Subcutaneous abdominal adipose tissue (tissue), 5 donors: ENCODE results near the gene XYLT1.

Source experiments
- H3K27ac ChIP-seq: one replicate; pipeline ENCODE4 v1.7.0; 2013; ENCODE audit warnings: low read depth, mild to moderate bottlenecking, inconsistent platforms, low read length, moderate library complexity
- H3K27me3 ChIP-seq, 5 donors: one replicate each; pipeline ENCODE4 v1.7.0; 2013; ENCODE audit warnings: low read length in 5 of 5, inconsistent platforms in 1 of 5; ENCODE audit not compliant: control insufficient read depth in 5 of 5, insufficient read depth in 4 of 5
- H3K36me3 ChIP-seq, 5 donors: one replicate each; pipeline ENCODE4 v1.7.0; 2013; ENCODE audit warnings: low read length in 5 of 5; ENCODE audit not compliant: control insufficient read depth in 5 of 5, insufficient read depth in 5 of 5
- H3K4me1 ChIP-seq, 5 donors: one replicate each; pipeline ENCODE4 v1.7.0; 2013; ENCODE audit warnings: low read length in 5 of 5, mild to moderate bottlenecking in 3 of 5, moderate library complexity in 1 of 5; ENCODE audit not compliant: control insufficient read depth in 5 of 5, insufficient read depth in 5 of 5
- H3K4me3 ChIP-seq, 5 donors: one replicate each; pipeline ENCODE4 v1.7.0; 2013; ENCODE audit warnings: low read length in 5 of 5, low read depth in 1 of 5
- H3K9ac ChIP-seq, 5 donors: one replicate each; pipeline ENCODE4 v1.7.0; 2013; ENCODE audit warnings: low read length in 5 of 5, mild to moderate bottlenecking in 4 of 5, moderate library complexity in 3 of 5
- H3K9me3 ChIP-seq, 5 donors: one replicate each; pipeline ENCODE4 v1.7.0; 2013; ENCODE audit warnings: low read length in 5 of 5; ENCODE audit not compliant: control insufficient read depth in 5 of 5
- donor health status: healthy.
- donor health status: healthy.
- donor health status: healthy.
- donor health status: healthy.
- donor health status: healthy.

Gene XYLT1

DNA sequence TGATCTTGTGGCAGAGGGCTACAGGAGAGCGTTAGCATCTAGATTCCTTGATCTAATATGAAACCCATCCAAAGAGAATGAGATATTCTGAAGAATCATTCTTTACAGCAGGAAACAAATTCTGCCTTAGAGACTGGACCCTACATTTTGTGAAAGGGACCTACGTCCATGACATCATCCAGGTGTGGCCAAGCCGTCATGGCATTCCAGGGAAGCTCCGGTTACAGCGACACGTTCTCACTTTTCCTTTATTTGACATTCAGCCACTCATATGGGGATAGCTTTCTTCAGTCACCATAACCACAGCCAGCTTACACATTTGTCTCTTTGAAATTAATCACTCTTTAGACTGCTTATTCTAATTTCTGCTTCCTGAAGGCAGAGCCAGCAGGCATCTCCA lies 408.1 kb downstream of the XYLT1 start:
- no peak overlapping the region for H3K4me3 ChIP-seq
- H3K27ac ChIP-seq = no peak overlapping the region
- no peaks in the 10 kb centered on the region for H3K4me1 ChIP-seq
- H3K27me3 ChIP-seq = peaks cover 0 to 6% (median 2%) of the 10 kb centered on the region in 5 donors
- H3K36me3 ChIP-seq = no peaks in the 10 kb centered on the region
- H3K9ac ChIP-seq = no peak overlapping the region
- no peaks in the 10 kb centered on the region for H3K9me3 ChIP-seq

DNA sequence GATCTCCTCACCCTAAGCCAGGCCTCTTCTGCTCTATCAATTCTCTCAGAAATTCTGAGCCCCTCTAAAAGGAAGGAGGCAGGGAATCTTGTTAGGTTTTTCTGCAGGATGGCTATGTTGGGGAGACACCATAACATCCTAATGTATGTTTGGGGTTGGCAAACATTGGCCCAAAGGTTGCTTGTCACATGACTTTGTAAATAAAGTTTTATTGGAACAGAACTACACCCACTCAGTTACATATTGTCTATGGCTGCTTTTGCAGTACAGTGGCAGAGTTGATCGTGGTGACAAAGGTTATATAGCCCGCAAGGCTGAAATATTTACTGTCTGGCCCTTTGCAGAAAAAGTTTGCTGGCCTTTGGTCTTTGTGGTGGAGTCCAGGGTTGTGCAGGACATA lies 409.4 kb downstream of the XYLT1 start:
- peaks cover 0 to 6% (median 0%) of the 10 kb centered on the region in 5 donors for H3K27me3 ChIP-seq
- H3K4me1 ChIP-seq = no peaks in the 10 kb centered on the region
- no peaks in the 10 kb centered on the region for H3K36me3 ChIP-seq
- H3K27ac ChIP-seq = no peak overlapping the region
- H3K9me3 ChIP-seq = no peaks in the 10 kb centered on the region
- H3K4me3 ChIP-seq = no peak overlapping the region
- H3K9ac ChIP-seq = no peak overlapping the region

DNA sequence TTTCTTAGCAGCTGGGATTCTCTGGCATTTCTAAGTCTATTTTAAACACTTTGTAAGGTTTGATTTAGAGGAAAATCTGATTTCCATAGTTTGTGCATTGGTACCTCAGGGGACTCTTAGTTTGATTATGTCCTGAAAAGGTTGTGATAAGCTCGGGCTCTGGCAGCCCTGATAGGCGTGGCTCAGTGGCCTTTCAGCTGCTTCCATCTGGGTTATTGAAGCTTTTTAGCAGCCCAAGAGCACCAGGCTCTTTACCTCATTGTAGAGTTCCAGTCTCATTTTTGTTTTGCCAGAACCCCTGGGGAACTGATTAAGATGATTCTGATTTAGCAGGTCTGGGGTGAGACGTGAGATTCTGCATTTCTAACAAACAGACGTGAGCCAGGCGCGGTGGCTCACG lies 412.3 kb downstream of the XYLT1 start:
- H3K36me3 ChIP-seq = no peaks in the 10 kb centered on the region
- H3K9me3 ChIP-seq = peaks cover 0 to 10% (median 5%) of the 10 kb centered on the region in 5 donors
- H3K4me1 ChIP-seq = no peaks in the 10 kb centered on the region
- no peak overlapping the region for H3K4me3 ChIP-seq
- no peak overlapping the region for H3K9ac ChIP-seq
- peaks cover 0 to 5% (median 0%) of the 10 kb centered on the region in 5 donors for H3K27me3 ChIP-seq
- H3K27ac ChIP-seq = no peak overlapping the region

DNA sequence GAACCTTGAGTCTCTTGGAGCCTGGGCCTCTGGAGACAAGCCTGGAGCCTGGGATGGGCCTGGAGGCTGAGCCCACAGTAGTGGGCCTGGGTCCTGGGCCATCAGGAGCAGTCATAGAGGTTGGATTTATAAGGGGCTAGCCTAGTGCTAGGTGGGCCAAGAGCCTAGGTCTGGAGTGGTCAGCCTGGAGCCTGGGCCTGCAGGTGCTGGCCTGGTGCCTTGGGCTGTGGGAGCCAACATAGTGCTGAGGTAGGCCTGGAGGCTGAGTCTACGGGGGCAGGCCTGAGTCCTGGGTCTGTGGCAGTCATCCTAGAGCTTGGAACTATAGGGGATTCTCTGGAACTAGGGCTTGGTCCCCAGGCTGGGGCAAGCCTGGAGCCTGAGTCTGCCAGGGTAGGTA lies 414.1 kb downstream of the XYLT1 start:
- Histone ChIP-seq H3K9ac (no peak overlapping the region), H3K9me3 (peaks cover 0 to 10% (median 5%) of the 10 kb centered on the region in 5 donors), H3K4me1 (no peaks in the 10 kb centered on the region), H3K36me3 (no peaks in the 10 kb centered on the region), H3K27ac (no peak overlapping the region), H3K27me3 (peaks cover 0 to 5% (median 0%) of the 10 kb centered on the region in 5 donors), H3K4me3 (no peak overlapping the region)

DNA sequence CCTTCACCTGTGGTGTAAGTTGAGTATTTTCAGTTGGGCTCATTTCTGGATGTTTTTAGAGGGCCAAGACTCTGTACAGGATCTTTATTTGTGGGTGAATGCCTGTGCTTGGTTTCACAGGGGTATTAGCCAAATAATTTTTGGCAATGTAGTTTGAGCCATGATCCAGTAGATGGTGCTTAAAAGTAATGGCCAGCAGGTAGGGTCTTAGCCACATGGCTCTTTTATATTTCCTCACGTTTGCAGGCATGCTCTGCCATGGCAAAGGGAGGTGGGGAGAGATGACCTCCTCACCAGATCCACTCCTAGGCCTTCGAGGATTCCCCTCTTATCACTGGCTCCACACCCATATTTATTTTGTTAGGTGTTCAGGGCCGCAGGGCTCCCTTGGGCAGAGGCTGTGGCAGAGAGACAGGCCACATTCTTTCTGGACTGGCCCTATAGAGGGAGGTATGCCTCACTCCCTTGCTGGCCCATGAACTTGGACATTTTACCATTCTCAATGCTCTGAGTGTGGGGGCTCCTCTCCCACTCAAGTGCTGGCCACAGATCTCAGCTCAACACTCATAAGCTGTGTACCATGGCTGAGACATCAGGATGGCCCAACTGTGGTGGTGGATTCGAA lies 417.1 kb downstream of the XYLT1 start:
- Histone ChIP-seq H3K27me3 (no peaks in the 10 kb centered on the region), H3K4me3 (no peak overlapping the region), H3K4me1 (no peaks in the 10 kb centered on the region), H3K9me3 (peaks cover 2 to 16% (median 12%) of the 10 kb centered on the region in 5 donors), H3K36me3 (no peaks in the 10 kb centered on the region), H3K27ac (no peak overlapping the region), H3K9ac (no peak overlapping the region)
